Sigmoid colon (tissue), 4 donors: ENCODE measurements around the gene ACACA.

ENCODE experiments used
- EP300 ChIP-seq, 4 donors: sonication (generic); formaldehyde crosslinking; IDR thresholded peaks; one replicate each; pipeline ENCODE4 v1.6.1; 2017; ENCODE audit warnings: antibody characterized with exemption in 4 of 4
- POLR2A ChIP-seq, 2 donors: fragments of 450-650 bp; IDR thresholded peaks; one replicate each; pipeline ENCODE4 v1.6.1; 2016; ENCODE audit warnings: antibody characterized with exemption in 2 of 2, mild to moderate bottlenecking in 2 of 2, moderate library complexity in 2 of 2
- TF ChIP-seq, protein P1 (sequence below), 4 experiments: fragments of 450-650 bp in 3 of 4; fragments of 200-600 bp in 1 of 4; IDR thresholded peaks; one replicate each; pipeline ENCODE4 v1.5.1; 2016 to 2019; ENCODE audit warnings: antibody characterized with exemption in 4 of 4, mild to moderate bottlenecking in 3 of 4, moderate library complexity in 2 of 4

DNA sequence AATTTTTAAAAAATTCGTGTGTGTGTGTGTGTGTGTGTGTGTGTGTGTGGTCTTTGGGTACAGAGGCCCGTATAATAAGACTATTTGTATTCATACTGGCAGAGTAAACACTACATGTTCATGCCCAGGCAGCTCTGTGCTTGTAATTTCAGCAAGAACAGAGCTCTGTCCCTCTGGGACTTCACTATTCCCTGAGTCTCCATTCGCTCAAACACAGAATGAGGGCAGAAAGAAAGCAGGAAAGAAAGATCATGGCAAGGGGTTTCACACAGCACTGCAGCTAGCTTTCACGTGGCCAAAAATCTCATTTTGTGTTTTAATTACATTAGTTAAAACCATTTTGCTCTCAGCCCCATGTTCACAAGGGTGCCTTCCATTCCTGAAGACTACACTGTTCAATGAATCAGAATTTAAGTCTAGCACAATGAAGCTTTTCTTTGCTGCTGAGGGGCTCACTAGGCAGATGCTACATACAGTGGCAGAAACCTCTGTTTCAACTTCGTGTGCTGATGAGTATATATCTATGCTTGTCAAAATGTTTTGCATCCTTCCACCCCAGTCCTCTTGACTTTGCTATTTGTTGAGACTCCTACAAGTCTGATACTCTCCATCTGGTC, 229.3 kb downstream of the ACACA start:
- TF ChIP-seq, protein P1, sequence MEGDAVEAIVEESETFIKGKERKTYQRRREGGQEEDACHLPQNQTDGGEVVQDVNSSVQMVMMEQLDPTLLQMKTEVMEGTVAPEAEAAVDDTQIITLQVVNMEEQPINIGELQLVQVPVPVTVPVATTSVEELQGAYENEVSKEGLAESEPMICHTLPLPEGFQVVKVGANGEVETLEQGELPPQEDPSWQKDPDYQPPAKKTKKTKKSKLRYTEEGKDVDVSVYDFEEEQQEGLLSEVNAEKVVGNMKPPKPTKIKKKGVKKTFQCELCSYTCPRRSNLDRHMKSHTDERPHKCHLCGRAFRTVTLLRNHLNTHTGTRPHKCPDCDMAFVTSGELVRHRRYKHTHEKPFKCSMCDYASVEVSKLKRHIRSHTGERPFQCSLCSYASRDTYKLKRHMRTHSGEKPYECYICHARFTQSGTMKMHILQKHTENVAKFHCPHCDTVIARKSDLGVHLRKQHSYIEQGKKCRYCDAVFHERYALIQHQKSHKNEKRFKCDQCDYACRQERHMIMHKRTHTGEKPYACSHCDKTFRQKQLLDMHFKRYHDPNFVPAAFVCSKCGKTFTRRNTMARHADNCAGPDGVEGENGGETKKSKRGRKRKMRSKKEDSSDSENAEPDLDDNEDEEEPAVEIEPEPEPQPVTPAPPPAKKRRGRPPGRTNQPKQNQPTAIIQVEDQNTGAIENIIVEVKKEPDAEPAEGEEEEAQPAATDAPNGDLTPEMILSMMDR (IDR thresholded peaks at IDR 0.05): no peak
- TF ChIP-seq EP300 (IDR thresholded peaks at IDR 0.05): no peak
- no peak for TF ChIP-seq POLR2A (IDR thresholded peaks at IDR 0.05)
